HG02885 (cell line): ENCODE data around the gene GLIS1.
A peak's percentile ranks its signal among the peaks of the same experiment; 100 is the strongest.
"Not testable (repeated sequence)": the region's sequence is repeated elsewhere in the genome, so short reads cannot be mapped to it uniquely, and the experiment has no call there.

ENCODE experiments used
- ATAC-seq: cut with Tn5 transposase; IDR thresholded peaks from one replicate; pipeline ENCODE4 v1.9.1; 2021; ENCODE audit warnings: mild to moderate bottlenecking; ENCODE audit not compliant: unreplicated experiment, poor library complexity

Gene GLIS1

DNA sequence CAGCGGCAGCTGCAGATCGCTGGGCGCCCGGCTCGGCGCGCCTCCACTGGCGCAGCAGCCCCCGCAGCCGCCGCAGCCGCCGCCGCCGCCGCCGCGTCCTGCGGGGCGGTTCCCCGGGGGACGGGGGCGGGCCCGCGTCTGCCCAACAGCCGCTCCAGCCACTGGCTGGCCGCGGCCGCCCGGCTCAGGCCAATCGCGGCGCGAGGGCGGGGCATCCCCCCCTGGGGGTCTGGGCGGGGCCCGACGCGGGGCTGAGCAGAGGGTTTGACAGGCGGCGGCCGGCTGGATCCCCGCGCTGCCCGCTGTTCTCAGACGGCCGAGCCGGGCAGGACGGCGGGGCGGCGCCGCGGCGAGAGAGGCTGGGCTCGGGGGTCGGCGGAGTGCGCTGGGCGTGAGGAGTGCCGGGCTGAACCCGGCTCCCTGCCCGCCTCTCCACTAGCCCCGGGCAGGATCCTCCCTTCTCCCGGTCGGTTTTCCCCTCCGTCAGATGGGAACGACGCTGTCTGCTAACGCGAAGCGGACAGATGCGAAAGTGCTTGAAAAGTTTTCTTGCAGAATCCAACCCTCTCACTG, at the start of gene GLIS1:
TSS of gene GLIS1 (minus strand) at position 56 of the 573 bp plus-strand sequence. CDS start 1,100 bp downstream, outside the sequence.
- ATAC-seq, result peak; percentile 96

DNA sequence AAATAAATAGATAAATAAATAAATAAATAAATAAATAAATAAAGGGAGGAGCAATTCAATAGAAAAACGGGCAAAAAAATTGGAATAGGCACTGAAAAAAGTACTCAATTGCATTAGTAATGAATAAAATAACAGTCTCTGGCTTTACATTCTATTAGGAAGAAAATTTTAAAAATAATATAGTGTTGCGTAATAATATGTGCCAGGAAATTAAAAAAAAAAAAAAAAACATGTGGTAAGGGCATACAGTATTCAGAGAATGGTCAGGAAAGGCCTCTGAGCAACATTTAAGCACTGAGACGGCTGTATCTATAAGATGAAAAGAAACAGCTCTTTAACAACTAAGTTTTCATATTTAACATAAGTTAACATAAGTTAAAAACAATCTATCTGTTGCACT, 48.7 kb upstream of the GLIS1 start:
- ATAC-seq, result no peak

DNA sequence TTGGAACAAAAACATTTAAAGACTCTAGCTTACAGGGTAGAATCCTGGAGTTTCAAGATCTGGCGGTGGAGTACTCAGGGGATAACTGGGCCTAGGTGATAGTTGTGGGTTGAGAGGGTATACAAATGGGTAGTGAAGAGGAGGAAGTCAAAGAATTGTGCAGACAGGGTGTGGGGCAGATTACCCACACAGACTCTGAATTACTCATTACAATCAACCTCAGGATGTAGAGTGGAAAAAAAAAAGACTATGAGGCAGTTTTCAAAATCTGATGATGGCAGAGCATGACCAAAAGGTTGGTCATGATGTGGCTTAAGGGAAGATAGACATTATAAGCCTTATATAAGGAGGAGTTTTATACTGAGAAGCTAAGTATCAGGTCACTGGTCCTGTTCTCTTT, 44.1 kb upstream of the GLIS1 start:
- no peak for ATAC-seq

DNA sequence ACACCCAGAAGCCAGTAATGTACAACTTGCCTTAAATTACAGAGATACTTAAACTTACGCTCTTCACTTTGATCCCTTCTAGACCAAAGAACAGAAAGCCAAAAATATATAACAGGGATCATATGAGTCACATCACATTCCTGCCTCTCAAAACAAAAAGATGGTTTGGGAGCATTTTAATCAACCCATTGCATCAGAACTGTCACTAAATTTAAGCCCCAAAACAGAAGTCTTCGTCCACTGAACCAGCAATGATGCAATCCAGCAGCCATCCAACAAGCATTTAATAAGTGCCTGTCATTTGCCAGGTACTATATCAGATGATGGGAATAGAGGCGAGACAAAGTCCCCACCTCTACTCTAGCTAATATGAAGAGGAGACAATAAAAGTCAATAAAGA, 42.7 kb upstream of the GLIS1 start:
- no peak for ATAC-seq

DNA sequence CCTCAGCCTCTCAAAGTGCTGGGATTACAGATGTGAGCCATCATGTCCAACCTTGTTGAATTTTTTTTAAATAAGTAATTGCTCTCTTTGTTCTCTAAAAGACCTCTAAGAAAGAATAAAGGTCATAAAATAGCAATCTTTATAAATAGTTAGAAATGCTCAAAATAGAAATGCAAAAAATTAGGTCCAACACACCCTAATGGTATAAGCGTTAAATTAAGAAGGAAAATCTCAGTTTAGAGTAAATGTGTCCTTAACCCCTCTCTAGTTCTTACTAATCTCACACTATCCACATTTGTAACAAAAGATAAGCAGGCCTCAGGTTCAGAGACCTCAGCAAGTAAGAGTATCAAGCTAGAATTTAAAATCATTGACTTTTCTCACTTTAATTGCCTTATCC, 38.3 kb upstream of the GLIS1 start:
- no peak for ATAC-seq

DNA sequence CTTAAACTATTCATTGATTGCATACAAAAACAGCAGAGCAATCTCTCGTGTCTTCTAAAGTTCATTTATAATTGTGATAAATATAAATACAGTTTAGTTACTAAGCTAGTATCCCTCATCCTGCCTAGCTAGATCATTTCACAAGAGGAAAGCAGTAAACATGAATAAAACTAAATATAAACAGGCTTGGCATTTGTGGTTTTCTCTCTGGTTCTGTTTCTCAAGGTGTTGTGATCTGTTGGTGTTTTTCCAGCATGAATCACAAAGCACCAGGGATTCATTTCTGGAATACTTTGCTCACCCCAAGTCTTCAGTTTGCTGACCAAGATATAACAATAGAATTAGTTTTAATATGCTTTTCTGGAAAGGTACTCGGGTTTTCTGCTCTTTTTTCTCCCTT, 32.7 kb upstream of the GLIS1 start:
- ATAC-seq, result no peak

DNA sequence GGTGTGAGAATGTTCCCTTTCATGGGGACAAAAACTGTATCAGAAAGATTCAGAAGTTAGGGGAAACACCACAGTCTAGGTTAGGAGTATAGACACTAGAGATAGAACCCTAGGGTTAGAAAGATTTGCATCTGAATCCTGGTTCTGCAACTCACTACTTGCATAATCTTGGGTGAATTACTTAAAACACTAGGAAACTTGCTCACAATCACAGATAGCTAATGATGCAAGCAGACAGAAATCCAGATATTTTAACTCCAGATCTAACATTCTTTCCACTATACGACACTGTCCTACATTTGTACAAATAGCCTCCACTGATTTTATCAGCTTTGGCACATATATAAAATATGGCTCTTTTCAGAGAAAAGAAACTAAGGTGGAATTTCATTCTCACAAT, 30.8 kb upstream of the GLIS1 start:
- ATAC-seq, result no peak

DNA sequence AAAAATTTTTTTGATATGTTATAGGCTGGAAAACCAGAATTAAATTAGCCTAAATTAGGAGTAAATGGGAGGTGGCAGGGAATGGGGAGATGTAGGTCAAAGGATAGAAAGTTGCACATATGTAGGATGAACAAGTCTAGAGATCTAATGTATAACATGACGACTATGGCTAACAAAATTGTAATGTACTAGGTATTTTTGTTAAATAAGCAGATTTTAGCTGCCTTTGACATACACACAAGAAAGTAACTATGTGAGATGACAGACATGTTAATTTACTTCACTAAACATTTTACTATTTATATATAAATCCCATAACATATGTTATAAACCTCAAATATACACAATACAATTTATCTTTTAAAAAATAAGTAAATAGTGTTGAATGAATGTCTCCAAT, 30.2 kb upstream of the GLIS1 start:
- no peak for ATAC-seq

DNA sequence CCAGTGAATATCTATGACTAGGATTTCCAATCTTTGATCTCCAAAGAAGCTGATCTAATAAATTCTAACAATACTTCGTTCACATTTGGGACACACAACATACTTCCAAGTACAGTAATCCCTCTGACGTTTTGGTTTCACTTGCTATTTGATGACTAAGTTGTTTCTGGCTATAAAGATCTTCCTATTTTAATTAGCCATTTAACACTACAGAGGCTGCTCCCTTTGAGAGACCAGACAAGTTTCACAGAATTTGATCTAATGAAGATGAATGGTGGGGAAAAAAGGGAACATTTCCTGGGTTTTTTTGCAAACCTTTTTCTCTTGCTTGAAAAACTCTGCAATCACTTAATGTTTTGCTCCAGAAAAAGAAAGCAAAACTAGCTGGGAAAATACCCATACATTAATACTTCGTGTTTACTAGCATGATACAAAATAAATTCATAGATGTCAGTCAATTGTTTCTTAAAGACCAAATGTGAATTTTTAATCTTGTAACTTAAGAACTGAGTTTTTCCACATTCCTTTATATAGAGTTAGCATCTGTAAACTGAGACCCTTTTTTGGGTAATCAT, 28.0 kb upstream of the GLIS1 start:
- no peak for ATAC-seq

DNA sequence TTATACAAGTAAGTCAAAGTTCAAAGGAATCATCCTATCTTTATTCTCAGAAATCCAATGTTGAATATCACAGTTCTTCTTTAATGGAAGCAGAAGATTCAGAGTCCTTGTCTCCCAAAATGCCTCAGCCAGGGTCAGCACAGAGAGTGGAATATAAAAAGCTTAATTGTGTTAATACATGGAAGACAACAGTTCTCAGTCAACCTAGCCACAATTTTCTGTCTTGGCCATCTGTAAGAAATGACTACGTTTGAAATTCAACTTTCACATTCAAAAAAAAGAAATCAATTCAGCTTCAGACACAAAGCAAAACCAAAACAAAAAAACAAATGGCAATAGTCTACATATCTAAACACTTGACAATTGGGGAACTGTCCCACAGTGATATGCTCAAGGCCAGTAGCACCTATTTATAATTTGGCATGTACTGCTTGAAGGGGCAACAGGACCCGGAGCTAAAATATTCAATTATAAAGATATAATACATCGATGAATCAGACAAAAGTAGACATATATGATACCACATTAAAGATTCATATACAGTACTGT, 27.3 kb upstream of the GLIS1 start:
- no peak for ATAC-seq

DNA sequence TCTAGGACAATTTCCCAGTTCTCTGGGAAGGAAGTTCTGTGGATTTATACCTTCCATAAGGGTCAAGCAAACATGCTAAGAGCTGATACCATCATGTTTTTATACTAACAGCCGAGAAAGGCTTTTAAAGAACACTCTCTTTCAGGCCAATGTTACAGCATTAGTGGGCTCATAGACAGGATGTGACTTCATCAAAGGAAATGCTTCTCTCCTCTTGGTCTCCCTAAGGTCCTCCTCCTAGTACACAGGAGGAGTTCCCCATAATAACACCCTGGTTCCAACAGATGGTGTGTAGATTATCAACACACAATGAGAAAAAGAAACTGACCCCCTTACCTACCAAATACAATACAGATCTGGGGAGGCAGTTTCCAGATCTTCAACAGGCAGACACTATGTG, 26.7 kb upstream of the GLIS1 start:
- ATAC-seq, result peak; percentile 38

DNA sequence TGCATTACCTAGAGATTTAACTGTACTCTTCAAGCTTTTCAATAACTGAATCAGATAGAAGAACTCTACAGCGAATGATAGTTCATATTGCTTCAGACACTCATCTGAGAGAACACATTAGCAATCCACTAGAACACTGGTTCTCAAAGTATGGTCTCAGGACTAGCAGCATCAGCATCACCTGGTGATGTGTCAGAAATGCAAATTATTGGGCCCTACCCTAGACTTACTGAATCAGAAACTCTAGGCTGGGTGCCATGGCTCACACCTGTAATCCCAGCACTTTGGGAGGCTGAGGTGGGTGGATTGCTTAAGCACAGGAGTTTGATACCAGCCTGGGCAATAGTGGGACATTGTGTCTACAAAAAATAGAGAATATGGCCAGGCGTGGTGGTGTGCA, 24.9 kb upstream of the GLIS1 start:
- ATAC-seq, result no peak

DNA sequence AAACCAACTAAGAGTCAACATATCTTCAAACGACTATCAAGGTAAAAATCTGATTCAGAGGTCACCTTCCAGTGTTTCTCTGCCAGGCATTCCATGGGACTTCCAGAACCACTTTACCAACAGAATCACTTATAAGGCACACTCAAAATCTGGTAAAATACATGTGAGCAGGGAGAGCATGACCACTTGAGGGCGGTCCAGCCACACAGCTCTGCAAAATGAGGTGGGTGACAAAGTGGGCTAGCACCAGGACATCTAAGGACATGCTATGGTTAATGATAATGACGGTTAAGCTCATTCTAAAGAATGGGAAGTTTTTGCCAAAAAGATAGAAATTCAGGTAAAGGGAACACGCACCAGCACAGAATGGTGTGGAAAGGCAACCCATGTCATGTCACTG, 24.5 kb upstream of the GLIS1 start:
- ATAC-seq, result no peak

DNA sequence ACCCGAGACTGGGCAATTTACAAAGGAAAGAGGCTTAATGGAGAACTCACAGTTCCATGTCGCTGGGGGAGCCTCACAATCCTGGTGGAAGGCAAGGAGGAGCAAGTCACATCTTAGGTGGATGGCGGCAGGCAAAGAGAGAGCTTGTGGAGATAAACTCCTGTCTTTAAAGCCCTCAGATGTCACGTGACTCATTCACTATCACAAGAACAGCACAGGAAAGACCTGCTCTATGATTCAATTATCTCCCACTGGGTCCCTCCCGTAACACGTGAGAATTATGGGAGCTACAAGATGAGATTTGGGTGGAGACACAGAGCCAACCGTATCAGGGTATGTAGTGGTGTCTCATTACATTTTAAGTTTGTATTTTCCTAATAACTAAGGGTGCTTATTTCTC, 21.5 kb upstream of the GLIS1 start:
- ATAC-seq, result not testable (repeated sequence)

DNA sequence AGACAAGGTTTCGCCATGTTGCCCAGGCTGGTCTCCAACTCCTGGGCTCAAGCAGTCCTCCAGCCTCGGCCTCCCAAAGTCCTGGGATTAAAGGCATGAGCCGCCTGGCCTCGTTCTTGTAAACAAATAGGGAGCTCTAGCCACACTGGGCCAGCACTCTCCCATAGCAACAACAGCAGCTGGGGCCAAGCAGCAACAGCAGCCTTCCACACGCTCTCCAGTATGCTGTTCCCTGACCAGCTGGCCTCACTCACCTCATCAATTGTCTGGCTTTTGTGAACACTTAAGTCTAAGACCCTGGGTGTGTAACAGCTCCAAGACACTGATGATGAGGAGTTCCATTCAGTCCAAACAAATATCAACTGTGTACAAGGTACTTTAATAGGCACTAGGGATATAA, 16.9 kb upstream of the GLIS1 start:
- no peak for ATAC-seq

DNA sequence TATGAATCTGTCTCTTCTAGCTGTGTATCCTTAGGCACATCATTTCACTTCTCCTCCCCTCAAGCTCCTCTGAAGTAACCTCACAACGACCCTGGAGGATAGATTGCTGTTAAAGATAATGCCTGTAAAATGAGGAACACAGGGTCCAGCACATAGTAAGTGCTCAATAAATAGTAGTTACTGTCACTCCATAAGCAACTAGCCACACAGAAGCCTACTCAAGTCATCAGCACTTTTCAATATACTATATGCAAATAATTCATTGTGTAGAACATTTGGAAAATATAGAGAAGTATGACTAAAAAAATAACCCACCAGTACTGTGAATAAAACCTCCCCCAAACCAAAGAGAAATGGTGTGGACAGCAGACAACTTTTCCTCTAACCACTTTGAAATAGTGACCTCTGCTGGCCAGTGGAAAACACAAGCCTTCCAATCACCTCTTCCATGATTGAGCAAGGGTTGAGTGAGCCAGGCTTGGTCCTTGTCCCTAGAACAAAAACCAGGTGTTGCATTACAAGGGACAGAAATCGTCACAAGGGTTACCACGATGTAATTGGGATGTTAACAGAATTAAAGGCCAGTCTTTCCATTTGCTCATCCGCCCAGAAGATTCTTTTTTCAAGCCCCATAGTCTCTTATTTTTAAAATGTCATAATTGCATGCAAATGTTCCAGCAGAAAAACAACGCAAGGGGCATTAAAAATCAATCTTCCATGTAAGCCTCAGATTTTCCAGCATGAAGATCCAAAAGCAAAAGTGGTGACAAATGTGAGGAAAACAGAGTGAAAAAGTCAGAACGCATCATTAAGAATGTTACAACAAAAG, 15.7 kb upstream of the GLIS1 start:
- no peak for ATAC-seq

DNA sequence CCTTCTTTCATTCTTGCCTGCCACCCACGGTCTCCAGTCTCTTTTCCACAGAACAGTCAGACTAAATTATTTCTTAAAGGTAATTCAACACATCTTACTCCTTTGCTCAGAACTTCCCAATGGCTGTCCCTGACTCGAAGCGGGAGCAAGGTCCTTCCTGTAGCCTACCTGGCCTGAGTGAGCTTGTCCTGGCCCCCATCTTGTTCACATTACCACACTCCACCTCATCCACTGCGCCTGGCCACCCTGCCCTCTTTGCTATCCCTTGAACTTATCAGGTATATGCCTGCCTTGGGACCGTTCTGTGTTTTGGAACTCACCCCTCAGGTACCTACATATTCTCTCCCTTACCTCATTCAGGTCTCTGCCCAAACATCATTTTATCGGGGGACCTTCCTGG, 13.3 kb upstream of the GLIS1 start:
- ATAC-seq, result no peak

DNA sequence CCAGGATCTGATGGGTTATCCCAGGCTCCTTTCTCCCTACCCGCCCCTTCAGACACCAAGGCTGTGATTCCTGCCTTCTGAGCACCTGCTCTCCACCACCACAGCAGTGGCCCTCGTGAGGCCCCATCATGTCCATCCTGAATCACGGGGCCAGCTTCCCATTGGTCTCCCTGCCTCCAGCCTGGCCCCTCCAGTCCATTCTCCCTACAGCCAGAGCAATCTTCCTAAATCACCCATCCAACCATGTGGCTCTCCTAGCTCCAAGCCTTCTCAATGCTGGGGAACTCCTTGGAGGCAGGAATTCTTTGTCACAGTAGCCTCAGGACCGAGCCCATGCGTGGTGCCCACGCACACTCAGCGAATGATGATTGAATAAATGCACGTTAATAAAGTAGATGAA, 8.9 kb upstream of the GLIS1 start:
- ATAC-seq, result no peak

DNA sequence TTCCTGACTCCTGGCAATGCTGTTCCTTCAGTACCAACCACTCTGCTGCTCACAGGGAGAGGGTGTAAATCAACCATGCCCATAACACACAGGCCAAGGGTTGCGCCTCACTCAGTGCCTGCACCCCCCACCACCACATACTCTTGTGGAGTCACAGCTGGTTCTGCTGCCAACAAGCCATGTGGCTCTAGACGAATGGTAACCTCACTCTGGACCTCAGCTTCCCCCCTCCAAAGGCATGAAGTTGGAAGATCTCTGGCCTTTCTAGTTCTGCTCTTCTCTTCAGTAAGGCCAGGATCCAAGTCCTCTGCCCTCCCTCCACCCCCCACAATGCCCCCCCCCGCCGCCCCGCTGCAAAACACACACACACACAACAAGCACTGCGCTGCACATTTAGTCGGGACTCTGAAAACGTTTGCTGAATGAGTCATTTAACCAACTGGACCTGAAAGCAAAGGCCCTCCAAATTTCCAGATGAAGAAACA, 1.7 kb upstream of the GLIS1 start:
- ATAC-seq, result no peak

DNA sequence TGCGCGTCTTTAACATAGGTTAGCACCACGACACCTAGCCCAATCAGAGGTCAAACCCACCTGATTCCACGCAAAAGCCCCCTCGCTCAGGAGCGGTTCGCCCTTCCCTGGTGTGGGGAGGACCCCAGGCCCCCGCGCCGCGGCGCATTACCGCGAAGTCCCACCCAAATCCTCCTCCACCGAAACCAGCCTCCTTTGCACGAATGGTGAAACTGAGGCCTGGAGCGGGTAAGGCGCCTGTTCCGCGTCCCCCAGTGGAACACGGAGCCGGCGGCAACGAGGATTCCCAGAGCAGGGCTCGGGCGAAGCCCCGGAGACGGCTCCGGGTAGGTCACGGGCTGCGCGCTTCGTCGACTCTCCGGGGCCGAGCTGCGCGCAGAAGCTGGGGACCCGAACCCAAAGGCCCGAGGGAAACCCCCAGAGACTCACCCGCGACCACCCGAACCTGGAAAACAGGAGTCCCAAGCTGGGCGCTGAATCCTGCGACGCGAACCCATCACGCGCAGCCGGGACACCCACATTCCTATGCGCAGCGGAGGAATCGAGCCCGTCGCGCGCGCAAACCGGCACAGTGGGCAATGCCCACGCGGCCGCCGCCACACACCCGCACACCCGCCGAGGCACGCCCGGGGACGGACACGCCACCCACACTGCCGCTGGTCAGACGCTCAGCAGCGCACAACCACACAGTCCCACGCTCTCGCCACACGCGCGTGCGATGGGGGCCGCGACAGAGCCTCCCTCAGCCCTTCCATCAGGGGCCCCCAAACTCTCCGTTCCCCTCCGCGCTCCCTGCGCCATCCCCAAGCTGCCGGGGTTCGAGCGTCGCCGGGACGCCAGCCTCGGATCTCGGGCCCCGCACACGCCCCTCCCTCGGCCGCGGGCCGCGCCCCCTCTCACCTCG, 507 bp downstream of the GLIS1 start:
- no peak for ATAC-seq
